ENCODE results near the gene USP21.
A peak's percentile ranks its signal among the peaks of the same experiment; 100 is the strongest.

The USP21 gene

GRCh38 chr1:161133220-161133740 lies 26.0 kb upstream of the USP21 start:
- DNase-seq (ENCODE audit: low spot score) = no peak

GRCh38 chr1:161137881-161138280 lies 21.4 kb upstream of the USP21 start:
- DNase-seq (ENCODE audit: low spot score) = no peak

- no peak for DNase-seq (ENCODE audit: low spot score)
These were observed 20.9 kb upstream of the USP21 start for GRCh38 chr1:161138431-161138830.

GRCh38 chr1:161139766-161140165 lies 19.5 kb upstream of the USP21 start:
- DNase-seq (ENCODE audit: low spot score) = peak; percentile 63

GRCh38 chr1:161140755-161141400 lies 18.4 kb upstream of the USP21 start:
- no peak for DNase-seq (ENCODE audit: low spot score)

GRCh38 chr1:161145832-161146231 lies 13.5 kb upstream of the USP21 start:
- no peak for DNase-seq (ENCODE audit: low spot score)

GRCh38 chr1:161153176-161153575 lies 6.1 kb upstream of the USP21 start:
- no peak for DNase-seq (ENCODE audit: low spot score)

GRCh38 chr1:161153682-161154337 lies 5.5 kb upstream of the USP21 start, which contains the start of gene UFC1:
TSS of gene UFC1 (plus strand) at chr1:161153978. CDS start at chr1:161153998, 20 bp downstream.
- peak; percentile 91 for DNase-seq (ENCODE audit: low spot score)

- no peak for DNase-seq (ENCODE audit: low spot score)
These were observed 1.4 kb upstream of the USP21 start for GRCh38 chr1:161157867-161158266.

GRCh38 chr1:161158316-161159010 lies 837 bp upstream of the USP21 start:
- DNase-seq (ENCODE audit: low spot score) = no peak

- DNase-seq (ENCODE audit: low spot score) = no peak
These were observed 578 bp downstream of the USP21 start for GRCh38 chr1:161159913-161160243.

GRCh38 chr1:161160671-161161145 lies 1.4 kb downstream of the USP21 start:
- DNase-seq (ENCODE audit: low spot score) = no peak

- DNase-seq (ENCODE audit: low spot score) = no peak
These were observed 2.4 kb downstream of the USP21 start for GRCh38 chr1:161161652-161162051.

- no peak for DNase-seq (ENCODE audit: low spot score)
These were observed 2.8 kb downstream of the USP21 start for GRCh38 chr1:161162052-161162451.

- DNase-seq (ENCODE audit: low spot score) = no peak
These were observed 3.5 kb downstream of the USP21 start for GRCh38 chr1:161162806-161163205.

- no peak for DNase-seq (ENCODE audit: low spot score)
These were observed 4.5 kb downstream of the USP21 start for GRCh38 chr1:161163793-161164192.

GRCh38 chr1:161164901-161165610 lies 5.8 kb downstream of the USP21 start:
- DNase-seq (ENCODE audit: low spot score) = no peak

- DNase-seq (ENCODE audit: low spot score) = peak; percentile 96
These were observed 6.7 kb downstream of the USP21 start, which contains the start of gene PPOX for GRCh38 chr1:161165742-161166668. TSS of gene PPOX (plus strand) at chr1:161166426. CDS start at chr1:161166848, 422 bp downstream.

- DNase-seq (ENCODE audit: low spot score) = no peak
These were observed 7.6 kb downstream of the USP21 start for GRCh38 chr1:161166669-161167548.

- no peak for DNase-seq (ENCODE audit: low spot score)
These were observed 9.6 kb downstream of the USP21 start for GRCh38 chr1:161168906-161169305.

Measured in CD4-positive, alpha-beta T cell treated with Interleukin-15 for 4 hours (primary cell).